ENCODE data around the gene NEDD9.

Gene NEDD9

GRCh38 chr6:11142296-11143027 lies 90.0 kb downstream of the NEDD9 start:
- H3K27me3 ChIP-seq (ENCODE audit: control insufficient read depth, insufficient read depth, low read length) = no peaks in the 10 kb centered on the region
- H3K4me2 ChIP-seq (ENCODE audit: low read length) = no peak overlapping the region
- no peak overlapping the region for H3K4me3 ChIP-seq (ENCODE audit: low read depth, low read length)
- H3K9ac ChIP-seq = no peak overlapping the region
- no peaks in the 10 kb centered on the region for H3K79me2 ChIP-seq
- TF ChIP-seq, protein P1, sequence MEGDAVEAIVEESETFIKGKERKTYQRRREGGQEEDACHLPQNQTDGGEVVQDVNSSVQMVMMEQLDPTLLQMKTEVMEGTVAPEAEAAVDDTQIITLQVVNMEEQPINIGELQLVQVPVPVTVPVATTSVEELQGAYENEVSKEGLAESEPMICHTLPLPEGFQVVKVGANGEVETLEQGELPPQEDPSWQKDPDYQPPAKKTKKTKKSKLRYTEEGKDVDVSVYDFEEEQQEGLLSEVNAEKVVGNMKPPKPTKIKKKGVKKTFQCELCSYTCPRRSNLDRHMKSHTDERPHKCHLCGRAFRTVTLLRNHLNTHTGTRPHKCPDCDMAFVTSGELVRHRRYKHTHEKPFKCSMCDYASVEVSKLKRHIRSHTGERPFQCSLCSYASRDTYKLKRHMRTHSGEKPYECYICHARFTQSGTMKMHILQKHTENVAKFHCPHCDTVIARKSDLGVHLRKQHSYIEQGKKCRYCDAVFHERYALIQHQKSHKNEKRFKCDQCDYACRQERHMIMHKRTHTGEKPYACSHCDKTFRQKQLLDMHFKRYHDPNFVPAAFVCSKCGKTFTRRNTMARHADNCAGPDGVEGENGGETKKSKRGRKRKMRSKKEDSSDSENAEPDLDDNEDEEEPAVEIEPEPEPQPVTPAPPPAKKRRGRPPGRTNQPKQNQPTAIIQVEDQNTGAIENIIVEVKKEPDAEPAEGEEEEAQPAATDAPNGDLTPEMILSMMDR (IDR thresholded peaks at IDR 0.05) = no peak
- H3K4me1 ChIP-seq = no peaks in the 10 kb centered on the region
- H3K9me3 ChIP-seq (ENCODE audit: control insufficient read depth, low read length) = no peaks in the 10 kb centered on the region
- H3K36me3 ChIP-seq (ENCODE audit: control insufficient read depth, insufficient read depth, low read length) = no peaks in the 10 kb centered on the region
- no peak overlapping the region for H3K27ac ChIP-seq
- H2AFZ ChIP-seq = no peak overlapping the region

DNA sequence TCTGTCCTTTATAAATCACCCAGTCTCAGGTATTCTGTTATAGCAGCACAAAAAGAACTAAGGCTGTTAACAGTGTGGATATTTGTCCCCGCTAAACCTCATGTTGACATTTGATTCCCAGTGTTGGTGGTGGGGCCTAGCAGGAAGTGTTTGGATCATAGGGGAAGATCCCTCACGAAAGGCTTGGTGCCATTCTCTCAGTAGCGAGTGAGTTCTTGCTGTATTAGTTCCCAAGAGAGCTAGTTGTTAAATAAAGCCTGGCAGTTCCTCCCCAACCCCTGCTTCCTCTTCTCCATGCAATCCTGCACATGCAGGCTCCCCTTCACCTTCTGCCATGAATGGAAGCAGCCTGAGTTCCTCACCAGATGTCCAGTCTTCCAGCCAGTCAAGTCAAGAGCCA lies 91.2 kb downstream of the NEDD9 start:
- Histone ChIP-seq H3K9me3 (ENCODE audit: control insufficient read depth, low read length) (no peaks in the 10 kb centered on the region), H3K4me1 (no peaks in the 10 kb centered on the region), H3K4me2 (ENCODE audit: low read length) (no peak overlapping the region), H2AFZ (no peak overlapping the region), H3K4me3 (ENCODE audit: low read depth, low read length) (no peak overlapping the region), H3K27ac (no peak overlapping the region), H3K27me3 (ENCODE audit: control insufficient read depth, insufficient read depth, low read length) (no peaks in the 10 kb centered on the region), H3K9ac (no peak overlapping the region), H3K79me2 (no peaks in the 10 kb centered on the region), H3K36me3 (ENCODE audit: control insufficient read depth, insufficient read depth, low read length) (no peaks in the 10 kb centered on the region)
- TF ChIP-seq, protein P1 (IDR thresholded peaks at IDR 0.05) = no peak

- H3K9ac ChIP-seq = no peak overlapping the region
- no peak overlapping the region for H3K4me3 ChIP-seq (ENCODE audit: low read depth, low read length)
Observed at GRCh38 chr6:11140056-11140455, 92.4 kb downstream of the NEDD9 start.

GRCh38 chr6:11139051-11139960 lies 93.2 kb downstream of the NEDD9 start:
- no peaks in the 10 kb centered on the region for H3K79me2 ChIP-seq
- H3K9me3 ChIP-seq (ENCODE audit: control insufficient read depth, low read length) = no peaks in the 10 kb centered on the region
- no peak overlapping the region for H3K9ac ChIP-seq
- no peak overlapping the region for H3K4me2 ChIP-seq (ENCODE audit: low read length)
- H3K4me1 ChIP-seq = no peaks in the 10 kb centered on the region
- H3K27me3 ChIP-seq (ENCODE audit: control insufficient read depth, insufficient read depth, low read length) = no peaks in the 10 kb centered on the region
- TF ChIP-seq, protein P1 (IDR thresholded peaks at IDR 0.05) = no peak
- H3K27ac ChIP-seq = no peak overlapping the region
- no peaks in the 10 kb centered on the region for H3K36me3 ChIP-seq (ENCODE audit: control insufficient read depth, insufficient read depth, low read length)
- H2AFZ ChIP-seq = no peak overlapping the region
- H3K4me3 ChIP-seq (ENCODE audit: low read depth, low read length) = no peak overlapping the region

More at GRCh38 chr6:11140056-11140455, 92.4 kb downstream of the NEDD9 start:
- Histone ChIP-seq H3K27ac (no peak overlapping the region), H3K79me2 (no peaks in the 10 kb centered on the region), H3K27me3 (ENCODE audit: control insufficient read depth, insufficient read depth, low read length) (no peaks in the 10 kb centered on the region), H3K36me3 (ENCODE audit: control insufficient read depth, insufficient read depth, low read length) (no peaks in the 10 kb centered on the region), H2AFZ (no peak overlapping the region), H3K4me2 (ENCODE audit: low read length) (no peak overlapping the region), H3K9me3 (ENCODE audit: control insufficient read depth, low read length) (no peaks in the 10 kb centered on the region), H3K4me1 (no peaks in the 10 kb centered on the region)
- TF ChIP-seq, protein P1 (IDR thresholded peaks at IDR 0.05) = no peak

Measured in parathyroid adenoma (tissue), 2 donors.